Tibial artery (tissue), 4 donors: ENCODE data around the gene MTARC2.

Experiments
- DNase-seq, 2 donors: peaks; one replicate each; pipeline ENCODE4 v3.0.0-alpha.2; 2019
- H3K27ac ChIP-seq, 2 donors: fragments of 200-600 bp; sonication (generic) in 1 of 2; 1 replicate in 1 of 2; 2 replicates in 1 of 2; pipeline ENCODE4 v1.5.1; 2018 to 2019; ENCODE audit warnings: mild to moderate bottlenecking in 1 of 2
- H3K27me3 ChIP-seq, 2 donors: fragments of 200-600 bp; sonication (generic) in 1 of 2; one replicate each; pipeline versions ENCODE4 v1.5.1 to v1.6.0; 2016 to 2019
- H3K36me3 ChIP-seq, 3 donors: fragments of 200-600 bp; sonication (generic) in 2 of 3; one replicate each; pipeline ENCODE4 v1.5.1; 2016 to 2019; ENCODE audit warnings: mild to moderate bottlenecking in 2 of 3
- H3K4me1 ChIP-seq, 4 donors: fragments of 200-600 bp; sonication (generic) in 2 of 4; 1 replicate in 3 of 4; 2 replicates in 1 of 4; pipeline ENCODE4 v1.5.1; 2016 to 2019
- H3K4me3 ChIP-seq, 2 donors: fragments of 200-600 bp; sonication (generic) in 1 of 2; 1 replicate in 1 of 2; 2 replicates in 1 of 2; pipeline ENCODE4 v1.5.1; 2018 to 2019; ENCODE audit warnings: mild to moderate bottlenecking in 2 of 2
- H3K9me3 ChIP-seq, 3 donors: fragments of 200-600 bp; sonication (generic) in 1 of 3; one replicate each; pipeline ENCODE4 v1.5.1; 2016 to 2019
- CTCF ChIP-seq, 2 experiments: fragments of 200-600 bp in 1 of 2; fragments of 450-650 bp in 1 of 2; IDR thresholded peaks; one replicate each; pipeline ENCODE4 v1.5.1; 2017 to 2019; ENCODE audit warnings: antibody characterized with exemption in 2 of 2, mild to moderate bottlenecking in 1 of 2, moderate library complexity in 1 of 2
- intact Hi-C: fragments of 100-400 bp; cut with DNase I; formaldehyde crosslinking; loops from one replicate; pipeline ENCODE4 v1.15.0; 2023; ENCODE audit warnings: low total_unique reads

MTARC2 gene

GRCh38 chr1:220783453-220783852 is 35.3 kb downstream of the MTARC2 start:
- H3K27me3 ChIP-seq = no peaks in the 10 kb centered on the region
- H3K9me3 ChIP-seq = no peaks in the 10 kb centered on the region
- H3K36me3 ChIP-seq = peaks cover 5 to 10% (median 7%) of the 10 kb centered on the region in 3 donors
- H3K4me3 ChIP-seq = no peak overlapping the region
- intact Hi-C loops = no loop called here
- peaks cover 0 to 25% (median 12%) of the 10 kb centered on the region in 4 donors for H3K4me1 ChIP-seq
- H3K27ac ChIP-seq = no peak overlapping the region
- TF ChIP-seq CTCF (IDR thresholded peaks at IDR 0.05) = no peak
- DNase-seq = no peak

GRCh38 chr1:220784751-220785150 is 36.6 kb downstream of the MTARC2 start:
- intact Hi-C loops = no loop called here
- Histone ChIP-seq H3K27me3 (no peaks in the 10 kb centered on the region), H3K27ac (no peak overlapping the region), H3K9me3 (no peaks in the 10 kb centered on the region), H3K4me1 (peaks cover 0 to 38% (median 12%) of the 10 kb centered on the region in 4 donors), H3K4me3 (no peak overlapping the region), H3K36me3 (peaks cover 5 to 7% (median 7%) of the 10 kb centered on the region in 3 donors)
- TF ChIP-seq CTCF (IDR thresholded peaks at IDR 0.05) = no peak
- DNase-seq = no peak

- Histone ChIP-seq H3K4me1 (peaks cover 0 to 45% (median 13%) of the 10 kb centered on the region in 4 donors), H3K36me3 (peaks cover 0 to 7% (median 5%) of the 10 kb centered on the region in 3 donors), H3K27ac (peak overlapping the region; percentile 74 to 86), H3K4me3 (peak overlapping the region; percentile 72 to 87), H3K9me3 (no peaks in the 10 kb centered on the region), H3K27me3 (no peaks in the 10 kb centered on the region)
- DNase-seq = no peak
- no peak for TF ChIP-seq CTCF (IDR thresholded peaks at IDR 0.05)
- intact Hi-C loops = no loop called here
These were observed 37.3 kb downstream of the MTARC2 start for GRCh38 chr1:220785166-220786056.

- TF ChIP-seq CTCF (IDR thresholded peaks at IDR 0.05) = no peak
- peaks cover 0 to 7% (median 5%) of the 10 kb centered on the region in 3 donors for H3K36me3 ChIP-seq
- peaks cover 0 to 51% (median 18%) of the 10 kb centered on the region in 4 donors for H3K4me1 ChIP-seq
- no peaks in the 10 kb centered on the region for H3K9me3 ChIP-seq
- intact Hi-C loops = no loop called here
- H3K4me3 ChIP-seq = peak overlapping the region; percentile 72 to 87
- no peaks in the 10 kb centered on the region for H3K27me3 ChIP-seq
- peak overlapping the region; percentile 74 to 86 for H3K27ac ChIP-seq
- no peak for DNase-seq
These were observed 37.9 kb downstream of the MTARC2 start for GRCh38 chr1:220786057-220786336.

- no peaks in the 10 kb centered on the region for H3K9me3 ChIP-seq
- peak in 1 of 2 donors; percentile 83 for DNase-seq
- H3K27me3 ChIP-seq = no peaks in the 10 kb centered on the region
- H3K4me1 ChIP-seq = peaks cover 0 to 56% (median 23%) of the 10 kb centered on the region in 4 donors
- H3K27ac ChIP-seq = peak within 1 kb of the TSS; percentile 74 to 86
- intact Hi-C loops = no loop called here
- H3K4me3 ChIP-seq = peak within 1 kb of the TSS; percentile 72 to 87
- TF ChIP-seq CTCF (IDR thresholded peaks at IDR 0.05) = peak; percentile 13 to 15
- peaks cover 0 to 7% (median 5%) of the 10 kb centered on the region in 3 donors for H3K36me3 ChIP-seq
These were observed 38.4 kb downstream of the MTARC2 start, which contains the start of gene MTARC1 for GRCh38 chr1:220786337-220787068. TSS of gene MTARC1 (plus strand) at chr1:220786913. CDS start at chr1:220786945, 32 bp downstream.
